ENCODE results near the gene MPEG1.

GRCh38 chr11:59198726-59199125 is 14.0 kb downstream of the MPEG1 start:
- no peak for TF ChIP-seq CTCF (IDR thresholded peaks at IDR 0.05; ENCODE audit: borderline replicate concordance, extremely low read depth, low read length, poor library complexity, severe bottlenecking)
- TF ChIP-seq EZH2 (IDR thresholded peaks at IDR 0.05; ENCODE audit: borderline replicate concordance, low read depth, low read length, severe bottlenecking): no peak

All from DND-41 (cell line).